Stimulated activated CD4-positive, alpha-beta T cell treated with anti-CD3 and anti-CD28 coated beads, TNF-alpha, amount 100 ng/mL, for 1 hour (primary cell): ENCODE data around the gene CDKN2C.
"Not testable (repeated sequence)": the region's sequence is repeated elsewhere in the genome, so short reads cannot be mapped to it uniquely, and the experiment has no call there.

Source experiments
- DNase-seq, 3 donors: peaks; one replicate each; pipeline ENCODE4 v3.0.0-alpha.2; 2020; ENCODE audit warnings: low read depth in 3 of 3, low spot score in 1 of 3

Gene CDKN2C

GRCh38 chr1:50969611-50970508, at the start of gene CDKN2C:
Gene CDKN2C, plus strand, starts transcription at chr1:50970245. Its CDS starts 124 bp downstream, at chr1:50970369.
- DNase-seq, result peak in 1 of 3 donors; percentile 10

GRCh38 chr1:50920409-50920808, 49.6 kb upstream of the CDKN2C start:
- DNase-seq, result no peak

- DNase-seq, result no peak
These were observed 49.0 kb upstream of the CDKN2C start for GRCh38 chr1:50921029-50921428.

GRCh38 chr1:50923564-50923963, 46.5 kb upstream of the CDKN2C start:
- no peak for DNase-seq

- no peak for DNase-seq
These were observed 40.6 kb upstream of the CDKN2C start for GRCh38 chr1:50929376-50929958.

- no peak for DNase-seq
These were observed 39.9 kb upstream of the CDKN2C start for GRCh38 chr1:50930193-50930592.

- no peak for DNase-seq
These were observed 38.9 kb upstream of the CDKN2C start for GRCh38 chr1:50930965-50931737.

GRCh38 chr1:50932043-50932442, 38.0 kb upstream of the CDKN2C start:
- DNase-seq, result not testable (repeated sequence)

- not testable (repeated sequence) for DNase-seq
These were observed 36.3 kb upstream of the CDKN2C start for GRCh38 chr1:50933770-50934169.

- DNase-seq, result no peak
These were observed 35.2 kb upstream of the CDKN2C start for GRCh38 chr1:50934838-50935237.

GRCh38 chr1:50935276-50935675, 34.8 kb upstream of the CDKN2C start:
- DNase-seq, result not testable (repeated sequence)

GRCh38 chr1:50936321-50936720, 33.7 kb upstream of the CDKN2C start:
- DNase-seq, result no peak

GRCh38 chr1:50940291-50940690, 29.8 kb upstream of the CDKN2C start:
- DNase-seq, result no peak

GRCh38 chr1:50942334-50942733, 27.7 kb upstream of the CDKN2C start:
- DNase-seq, result no peak

GRCh38 chr1:50949286-50949982, 20.6 kb upstream of the CDKN2C start:
- DNase-seq, result no peak

GRCh38 chr1:50950396-50950795, 19.6 kb upstream of the CDKN2C start:
- no peak for DNase-seq

GRCh38 chr1:50952566-50952965, 17.5 kb upstream of the CDKN2C start:
- not testable (repeated sequence) for DNase-seq

GRCh38 chr1:50955116-50955515, 14.9 kb upstream of the CDKN2C start:
- DNase-seq, result no peak

- no peak for DNase-seq
These were observed 10.6 kb upstream of the CDKN2C start for GRCh38 chr1:50959303-50959912.
